SH-SY5Y (cell line): Measurements from ENCODE around the gene MACROH2A1.

Experiments
- GATA2 ChIP-seq: IDR thresholded peaks from 2 replicates; pipeline ENCODE4 v1.6.1; 2011; ENCODE audit warnings: mild to moderate bottlenecking, low read depth, low read length
- GATA3 ChIP-seq: IDR thresholded peaks from 2 replicates; pipeline ENCODE4 v1.6.1; 2011; ENCODE audit warnings: low read depth, mild to moderate bottlenecking, low read length, moderate library complexity

DNA sequence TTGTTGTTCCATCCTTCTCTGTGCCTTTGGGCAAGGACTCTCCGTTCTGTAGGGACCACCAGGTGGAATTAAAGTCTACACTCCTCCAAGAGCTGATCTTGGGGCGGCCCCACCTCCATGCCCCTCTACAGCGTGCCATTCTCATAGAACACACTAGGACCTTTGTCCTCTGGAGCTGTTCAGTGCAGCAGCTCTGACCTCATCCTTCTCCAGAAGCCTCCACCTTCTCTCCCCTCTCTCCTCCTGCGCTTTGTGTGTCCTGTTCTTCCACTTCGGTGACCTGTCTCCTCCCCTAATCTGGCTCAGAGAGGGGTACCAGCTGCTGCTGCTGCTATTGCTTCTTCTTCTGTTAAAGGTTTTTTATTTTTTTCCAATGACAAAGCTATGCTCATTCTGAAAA, 1.8 kb upstream of the MACROH2A1 start:
- TF ChIP-seq GATA3 (no peak), GATA2 (no peak)
